Astrocyte of the cerebellum (primary cell): ENCODE data around the gene SLC30A2.

ENCODE experiments used
- DNase-seq: peaks from one replicate; pipeline ENCODE4 v3.0.0-alpha.2; 2011; ENCODE audit warnings: low read depth
- H3K4me3 ChIP-seq: 2 replicates; pipeline ENCODE4 v1.5.1; 2011; ENCODE audit warnings: mild to moderate bottlenecking, low read depth, low read length, moderate library complexity
- in situ Hi-C: cut with HindIII; loops from 2 replicates; pipeline ENCODE4 v1.10.0; 2017; ENCODE audit warnings: low sequenced_read_pairs
- TF ChIP-seq, protein P1 (sequence below): IDR thresholded peaks from 2 replicates; pipeline ENCODE4 v1.5.1; 2012; ENCODE audit warnings: low read length, low read depth, moderate library complexity, mild to moderate bottlenecking; ENCODE audit errors: missing control alignments

Gene SLC30A2

GRCh38 chr1:26079178-26079563, 33.3 kb upstream of the SLC30A2 start:
- TF ChIP-seq, protein P1, sequence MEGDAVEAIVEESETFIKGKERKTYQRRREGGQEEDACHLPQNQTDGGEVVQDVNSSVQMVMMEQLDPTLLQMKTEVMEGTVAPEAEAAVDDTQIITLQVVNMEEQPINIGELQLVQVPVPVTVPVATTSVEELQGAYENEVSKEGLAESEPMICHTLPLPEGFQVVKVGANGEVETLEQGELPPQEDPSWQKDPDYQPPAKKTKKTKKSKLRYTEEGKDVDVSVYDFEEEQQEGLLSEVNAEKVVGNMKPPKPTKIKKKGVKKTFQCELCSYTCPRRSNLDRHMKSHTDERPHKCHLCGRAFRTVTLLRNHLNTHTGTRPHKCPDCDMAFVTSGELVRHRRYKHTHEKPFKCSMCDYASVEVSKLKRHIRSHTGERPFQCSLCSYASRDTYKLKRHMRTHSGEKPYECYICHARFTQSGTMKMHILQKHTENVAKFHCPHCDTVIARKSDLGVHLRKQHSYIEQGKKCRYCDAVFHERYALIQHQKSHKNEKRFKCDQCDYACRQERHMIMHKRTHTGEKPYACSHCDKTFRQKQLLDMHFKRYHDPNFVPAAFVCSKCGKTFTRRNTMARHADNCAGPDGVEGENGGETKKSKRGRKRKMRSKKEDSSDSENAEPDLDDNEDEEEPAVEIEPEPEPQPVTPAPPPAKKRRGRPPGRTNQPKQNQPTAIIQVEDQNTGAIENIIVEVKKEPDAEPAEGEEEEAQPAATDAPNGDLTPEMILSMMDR: no peak
- in situ Hi-C loops: no loop called here
- no peak overlapping the region for H3K4me3 ChIP-seq
- DNase-seq: no peak

DNA sequence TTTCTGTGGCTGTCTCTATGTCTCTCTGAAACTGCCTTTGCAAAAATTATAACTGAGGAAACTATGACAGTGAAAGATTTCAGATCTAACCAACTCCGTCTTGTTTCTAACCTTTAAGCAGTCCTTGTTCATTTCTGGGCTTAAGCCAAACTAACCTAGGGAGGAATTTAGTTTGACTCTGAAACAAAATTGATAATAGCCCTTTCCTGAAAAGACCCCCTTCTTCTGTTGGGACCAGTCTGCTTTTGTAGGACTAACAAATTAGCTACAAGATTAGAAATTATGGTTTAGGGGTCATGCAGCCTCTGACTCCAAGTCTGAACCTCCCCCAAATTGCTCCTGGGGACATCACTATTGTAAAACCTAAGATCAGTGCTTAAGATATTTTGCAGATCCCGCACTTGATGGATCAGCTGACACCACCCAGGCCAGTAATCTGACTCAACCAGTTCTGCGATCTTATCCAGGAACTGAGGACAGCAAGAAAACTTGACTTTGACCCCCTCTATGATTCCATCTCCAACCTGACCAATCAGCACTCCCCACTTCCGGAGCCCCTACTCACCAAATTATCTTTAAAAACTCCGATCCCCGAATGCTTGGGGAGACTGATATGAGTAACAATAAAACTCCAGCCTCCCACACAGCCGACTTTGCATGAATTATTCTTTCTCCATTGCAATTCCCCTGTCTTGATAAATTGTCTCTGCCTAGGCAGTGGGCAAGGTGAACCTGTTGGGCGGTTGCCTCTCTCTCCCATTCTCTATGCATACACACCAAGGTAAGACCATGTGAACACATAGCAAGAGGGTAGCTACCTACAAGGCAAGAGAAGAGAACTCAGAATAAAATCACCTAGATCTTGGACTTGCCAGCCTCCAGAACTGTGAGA, 32.6 kb upstream of the SLC30A2 start:
- TF ChIP-seq, protein P1: no peak
- no peak for DNase-seq
- in situ Hi-C loops: no loop called here

GRCh38 chr1:26077524-26077923, 31.6 kb upstream of the SLC30A2 start:
- TF ChIP-seq, protein P1: no peak
- DNase-seq: no peak
- no peak overlapping the region for H3K4me3 ChIP-seq
- in situ Hi-C loops: no loop called here

More for the DNA sequence above, 32.6 kb upstream of the SLC30A2 start:
- H3K4me3 ChIP-seq: no peak overlapping the region

DNA sequence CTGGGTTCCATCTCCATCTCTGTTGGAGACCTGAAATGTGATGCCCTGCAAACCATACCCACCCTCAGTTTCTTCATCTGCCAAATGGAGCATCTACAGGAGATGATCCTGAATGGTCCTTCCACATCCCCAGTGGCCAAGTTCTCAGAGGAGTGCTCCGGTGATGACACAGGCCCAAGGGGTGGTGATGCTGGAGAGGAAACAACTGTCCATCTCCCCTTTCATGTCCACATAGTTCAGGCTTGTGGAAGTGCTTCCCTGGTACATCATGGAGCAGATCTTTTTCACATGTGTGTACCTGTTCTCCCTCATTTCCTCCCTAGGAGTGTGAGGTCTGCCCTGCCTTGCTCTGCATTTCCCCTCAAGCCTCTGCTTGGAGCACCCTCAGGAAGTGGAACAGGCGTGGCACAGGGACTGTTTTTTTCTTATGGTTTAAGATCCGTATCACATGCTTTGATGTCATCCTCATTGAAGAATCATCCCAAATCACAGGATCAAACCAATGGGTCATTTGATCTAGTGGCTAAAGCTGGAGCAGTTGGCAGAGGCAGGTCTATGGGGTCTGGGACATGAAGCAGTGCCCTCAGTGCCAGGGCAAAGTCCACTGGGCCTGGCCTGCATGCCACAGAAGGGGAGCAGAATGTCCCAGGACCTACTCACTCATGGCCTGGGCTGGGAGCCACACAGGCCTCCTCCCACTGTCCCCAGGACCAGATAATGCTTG, 29.7 kb upstream of the SLC30A2 start:
- no peak overlapping the region for H3K4me3 ChIP-seq
- TF ChIP-seq, protein P1: no peak
- DNase-seq: no peak
- in situ Hi-C loops: no loop called here

- TF ChIP-seq, protein P1: no peak
- in situ Hi-C loops: no loop called here
- no peak overlapping the region for H3K4me3 ChIP-seq
- DNase-seq: no peak
These were observed 26.4 kb upstream of the SLC30A2 start for GRCh38 chr1:26072305-26072704.

GRCh38 chr1:26070963-26071342, 25.0 kb upstream of the SLC30A2 start:
- DNase-seq: no peak
- H3K4me3 ChIP-seq: no peak overlapping the region
- TF ChIP-seq, protein P1: no peak
- in situ Hi-C loops: no loop called here
